SU-DHL-6 (cell line): ENCODE results near the gene ZBTB38.

Experiments used
- H2AFZ ChIP-seq: fragments of 200-600 bp; sonication (generic); 2 replicates; pipeline ENCODE4 v1.6.1; 2014; ENCODE audit warnings: low read depth, mild to moderate bottlenecking, moderate library complexity, mixed read lengths, antibody characterized with exemption, low read length; ENCODE audit not compliant: severe bottlenecking
- H3F3A ChIP-seq: fragments of 200-600 bp; shearing (Covaris generic); 2 replicates; pipeline ENCODE4 v1.6.0; 2016; ENCODE audit warnings: antibody characterized with exemption, mild to moderate bottlenecking; ENCODE audit not compliant: insufficient read depth
- H3K27ac ChIP-seq: fragments of 200-600 bp; sonication (generic); 2 replicates; pipeline ENCODE4 v1.5.1; 2016; ENCODE audit warnings: low read depth, mild to moderate bottlenecking, low read length, moderate library complexity, mixed read lengths
- H3K27me3 ChIP-seq: fragments of 200-600 bp; sonication (generic), shearing (Covaris generic); 2 replicates; pipeline ENCODE4 v1.6.0; 2014; ENCODE audit warnings: mild to moderate bottlenecking, low read length
- H3K36me3 ChIP-seq: fragments of 200-600 bp; sonication (generic); 2 replicates; pipeline ENCODE4 v1.6.1; 2014; ENCODE audit warnings: mild to moderate bottlenecking, low read length, mixed read lengths
- H3K4me2 ChIP-seq: fragments of 300-600, 200-600 bp; shearing (Covaris generic), sonication (generic); 2 replicates; pipeline ENCODE4 v1.6.0; 2014; ENCODE audit warnings: low read length, low read depth, mild to moderate bottlenecking; ENCODE audit not compliant: poor library complexity, severe bottlenecking
- H3K4me3 ChIP-seq: fragments of 200-600 bp; sonication (generic); 2 replicates; pipeline ENCODE4 v1.5.1; 2014; ENCODE audit warnings: antibody characterized with exemption, low read length, mild to moderate bottlenecking, mixed read lengths; ENCODE audit not compliant: insufficient read depth, poor library complexity, severe bottlenecking
- H3K79me2 ChIP-seq: fragments of 200-600 bp; sonication (generic); 2 replicates; pipeline ENCODE4 v1.6.1; 2014; ENCODE audit warnings: mild to moderate bottlenecking, low read length, moderate library complexity; ENCODE audit not compliant: insufficient read depth
- H3K9ac ChIP-seq: fragments of 200-600 bp; sonication (generic); 2 replicates; pipeline ENCODE4 v1.7.0; 2014; ENCODE audit warnings: mild to moderate bottlenecking, low read length
- H3K9me2 ChIP-seq: fragments of 200-600 bp; sonication (generic); replicated peaks from 2 replicates; pipeline ENCODE4 v1.6.1; 2014; ENCODE audit warnings: low read length; ENCODE audit not compliant: insufficient read depth
- H3K9me3 ChIP-seq: fragments of 200-600 bp; sonication (generic); 2 replicates; pipeline ENCODE4 v1.6.1; 2014; ENCODE audit warnings: low read length, mixed read lengths; ENCODE audit not compliant: insufficient read depth
- H4K20me1 ChIP-seq: fragments of 200-600 bp; sonication (generic); 2 replicates; pipeline ENCODE4 v1.6.1; 2014; ENCODE audit warnings: low read depth, mild to moderate bottlenecking, antibody characterized with exemption, low read length, moderate library complexity, mixed read lengths
- CTCF ChIP-seq: fragments of 200-600 bp; sonication (generic); IDR thresholded peaks from one replicate; pipeline ENCODE4 v1.5.1; 2017; ENCODE audit warnings: antibody characterized with exemption, mild to moderate bottlenecking, low read length, moderate library complexity; ENCODE audit not compliant: insufficient read depth, poor library complexity, severe bottlenecking
- EZH2phosphoT487 ChIP-seq: fragments of 200-600 bp; sonication (generic), shearing (Covaris generic); conservative IDR thresholded peaks from 2 replicates; pipeline ENCODE4 v1.6.1; 2018; ENCODE audit warnings: mild to moderate bottlenecking, antibody characterized with exemption, low read length, moderate library complexity, mixed read lengths

Gene ZBTB38

GRCh38 chr3:141384157-141384556 lies 15.9 kb downstream of the ZBTB38 start:
- no peaks in the 10 kb centered on the region for H3K9me3 ChIP-seq
- TF ChIP-seq EZH2phosphoT487 (no peak), CTCF (no peak)
- peaks cover 13% of the 10 kb centered on the region; the same call in 1 of the 2 replicates for H3K79me2 ChIP-seq
- H2AFZ ChIP-seq: no peak overlapping the region
- peak overlapping the region; percentile 64 for H3K9ac ChIP-seq
- H3K4me3 ChIP-seq: peak overlapping the region; percentile 61
- no peaks in the 10 kb centered on the region for H3K27me3 ChIP-seq
- H3K9me2 ChIP-seq: no peaks in the 10 kb centered on the region
- no peaks in the 10 kb centered on the region for H3K36me3 ChIP-seq
- peak overlapping the region; percentile 93 for H3K27ac ChIP-seq
- H3F3A ChIP-seq: peaks cover 39% of the 10 kb centered on the region
- peak overlapping the region; percentile 78 for H3K4me2 ChIP-seq
- no peaks in the 10 kb centered on the region for H4K20me1 ChIP-seq

- H3K9ac ChIP-seq: peak overlapping the region; percentile 64
- H4K20me1 ChIP-seq: no peaks in the 10 kb centered on the region
- no peaks in the 10 kb centered on the region for H3K36me3 ChIP-seq
- peak overlapping the region; percentile 93 for H3K27ac ChIP-seq
- H3K27me3 ChIP-seq: no peaks in the 10 kb centered on the region
- H2AFZ ChIP-seq: peak overlapping the region; percentile 7
- no peaks in the 10 kb centered on the region for H3K9me3 ChIP-seq
- no peak for TF ChIP-seq EZH2phosphoT487
- no peak for TF ChIP-seq CTCF
- peak overlapping the region; percentile 61 for H3K4me3 ChIP-seq
- peaks cover 13% of the 10 kb centered on the region; the same call in 1 of the 2 replicates for H3K79me2 ChIP-seq
- peak overlapping the region; percentile 78 for H3K4me2 ChIP-seq
- no peaks in the 10 kb centered on the region for H3K9me2 ChIP-seq
- peaks cover 36% of the 10 kb centered on the region for H3F3A ChIP-seq
Measured at GRCh38 chr3:141384575-141384974, 16.3 kb downstream of the ZBTB38 start.

- Histone ChIP-seq H3K9ac (peak overlapping the region; percentile 64), H3K27me3 (no peaks in the 10 kb centered on the region), H4K20me1 (no peaks in the 10 kb centered on the region), H3K79me2 (peaks cover 13% of the 10 kb centered on the region; the same call in 1 of the 2 replicates), H3K9me3 (no peaks in the 10 kb centered on the region), H3K4me3 (peak overlapping the region; percentile 61), H3F3A (peaks cover 26% of the 10 kb centered on the region), H3K27ac (peak overlapping the region; percentile 93), H2AFZ (no peak overlapping the region), H3K36me3 (no peaks in the 10 kb centered on the region), H3K4me2 (peak overlapping the region; percentile 78), H3K9me2 (no peaks in the 10 kb centered on the region)
- no peak for TF ChIP-seq CTCF
- no peak for TF ChIP-seq EZH2phosphoT487
Measured at GRCh38 chr3:141385406-141386125, 17.3 kb downstream of the ZBTB38 start.
